ENCODE results near the gene COL26A1. TPM values are rescaled to one million over a fixed set of nuclear protein-coding genes. Genes with fewer than 3 reads are reported as not detected.

The COL26A1 gene
- total RNA-seq, 1 donor: not detected

DNA sequence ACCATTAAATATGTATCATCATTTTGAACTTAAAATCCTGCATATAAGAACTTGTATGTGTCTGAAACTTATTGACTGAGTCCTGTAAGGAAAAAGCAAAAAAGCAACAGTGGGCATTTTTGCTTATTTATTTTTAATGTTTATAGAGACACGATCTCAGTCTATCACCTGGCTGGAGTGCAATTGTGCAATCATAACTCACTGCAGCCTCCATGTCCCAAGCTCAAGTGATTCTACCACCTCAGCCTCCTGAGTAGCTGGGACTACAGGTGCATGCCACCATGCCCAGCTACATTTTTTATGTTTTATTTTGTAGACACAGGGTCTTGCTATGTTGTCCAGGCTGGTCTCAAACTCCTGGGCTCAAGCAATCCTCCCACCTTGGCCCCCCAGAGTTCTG is 234.2 kb downstream of the COL26A1 start:
- no peak for DNase-seq (ENCODE audit: insufficient read length, low spot score, missing footprints)
- H3K27ac ChIP-seq (ENCODE audit: low read depth, low read length): no peak overlapping the region

DNA sequence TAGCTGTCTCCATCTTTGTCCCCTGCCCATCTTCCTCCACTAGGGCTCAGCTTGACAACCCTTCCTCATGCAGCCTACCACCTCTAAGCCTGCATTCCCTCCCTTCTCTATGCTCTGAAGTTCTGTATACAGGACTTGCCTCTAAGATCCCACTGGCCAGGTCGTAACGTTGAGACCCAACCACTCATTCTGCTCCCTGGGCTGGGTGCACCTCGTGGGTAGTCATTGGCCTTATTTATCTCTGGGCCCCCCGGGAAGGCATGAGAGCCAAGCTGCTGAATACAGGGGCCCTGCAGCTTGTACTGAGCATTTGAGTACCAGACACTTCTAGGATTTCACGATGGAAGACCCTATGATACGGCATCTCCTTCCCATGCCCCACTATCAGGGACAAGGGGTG is 235.3 kb downstream of the COL26A1 start:
- Histone ChIP-seq H3K27ac (ENCODE audit: low read depth, low read length) (no peak overlapping the region), H3K79me2 (ENCODE audit: insufficient read depth, low read length) (no peaks in the 10 kb centered on the region), H3K4me2 (ENCODE audit: insufficient read depth, low read length) (no peak overlapping the region), H3K4me3 (ENCODE audit: insufficient read depth, low read length) (no peak overlapping the region), H3K36me3 (ENCODE audit: insufficient read depth, low read length) (no peaks in the 10 kb centered on the region), H3K4me1 (ENCODE audit: insufficient read depth, low read length) (no peaks in the 10 kb centered on the region), H3K27me3 (ENCODE audit: insufficient read depth, low read length) (peaks cover 21% of the 10 kb centered on the region), H4K20me1 (ENCODE audit: insufficient read depth, low read length) (no peaks in the 10 kb centered on the region), H3K9me3 (ENCODE audit: low read depth, low read length) (no peaks in the 10 kb centered on the region), H2AFZ (ENCODE audit: low read length) (no peak overlapping the region)
- DNase-seq (ENCODE audit: insufficient read length, low spot score, missing footprints): peak; percentile 76
- TF ChIP-seq, protein P1, sequence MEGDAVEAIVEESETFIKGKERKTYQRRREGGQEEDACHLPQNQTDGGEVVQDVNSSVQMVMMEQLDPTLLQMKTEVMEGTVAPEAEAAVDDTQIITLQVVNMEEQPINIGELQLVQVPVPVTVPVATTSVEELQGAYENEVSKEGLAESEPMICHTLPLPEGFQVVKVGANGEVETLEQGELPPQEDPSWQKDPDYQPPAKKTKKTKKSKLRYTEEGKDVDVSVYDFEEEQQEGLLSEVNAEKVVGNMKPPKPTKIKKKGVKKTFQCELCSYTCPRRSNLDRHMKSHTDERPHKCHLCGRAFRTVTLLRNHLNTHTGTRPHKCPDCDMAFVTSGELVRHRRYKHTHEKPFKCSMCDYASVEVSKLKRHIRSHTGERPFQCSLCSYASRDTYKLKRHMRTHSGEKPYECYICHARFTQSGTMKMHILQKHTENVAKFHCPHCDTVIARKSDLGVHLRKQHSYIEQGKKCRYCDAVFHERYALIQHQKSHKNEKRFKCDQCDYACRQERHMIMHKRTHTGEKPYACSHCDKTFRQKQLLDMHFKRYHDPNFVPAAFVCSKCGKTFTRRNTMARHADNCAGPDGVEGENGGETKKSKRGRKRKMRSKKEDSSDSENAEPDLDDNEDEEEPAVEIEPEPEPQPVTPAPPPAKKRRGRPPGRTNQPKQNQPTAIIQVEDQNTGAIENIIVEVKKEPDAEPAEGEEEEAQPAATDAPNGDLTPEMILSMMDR (IDR thresholded peaks at IDR 0.05; ENCODE audit: extremely low read depth, low read depth, low read length): no peak

More for the DNA sequence above, 234.2 kb downstream of the COL26A1 start:
- no peak overlapping the region for H3K4me2 ChIP-seq (ENCODE audit: insufficient read depth, low read length)
- no peak overlapping the region for H2AFZ ChIP-seq (ENCODE audit: low read length)
- H3K79me2 ChIP-seq (ENCODE audit: insufficient read depth, low read length): no peaks in the 10 kb centered on the region
- H3K4me3 ChIP-seq (ENCODE audit: insufficient read depth, low read length): no peak overlapping the region
- TF ChIP-seq, protein P1 (IDR thresholded peaks at IDR 0.05; ENCODE audit: extremely low read depth, low read depth, low read length): no peak
- peaks cover 18% of the 10 kb centered on the region for H3K27me3 ChIP-seq (ENCODE audit: insufficient read depth, low read length)
- H4K20me1 ChIP-seq (ENCODE audit: insufficient read depth, low read length): no peaks in the 10 kb centered on the region
- no peaks in the 10 kb centered on the region for H3K9me3 ChIP-seq (ENCODE audit: low read depth, low read length)
- H3K36me3 ChIP-seq (ENCODE audit: insufficient read depth, low read length): no peaks in the 10 kb centered on the region
- H3K4me1 ChIP-seq (ENCODE audit: insufficient read depth, low read length): no peaks in the 10 kb centered on the region

DNA sequence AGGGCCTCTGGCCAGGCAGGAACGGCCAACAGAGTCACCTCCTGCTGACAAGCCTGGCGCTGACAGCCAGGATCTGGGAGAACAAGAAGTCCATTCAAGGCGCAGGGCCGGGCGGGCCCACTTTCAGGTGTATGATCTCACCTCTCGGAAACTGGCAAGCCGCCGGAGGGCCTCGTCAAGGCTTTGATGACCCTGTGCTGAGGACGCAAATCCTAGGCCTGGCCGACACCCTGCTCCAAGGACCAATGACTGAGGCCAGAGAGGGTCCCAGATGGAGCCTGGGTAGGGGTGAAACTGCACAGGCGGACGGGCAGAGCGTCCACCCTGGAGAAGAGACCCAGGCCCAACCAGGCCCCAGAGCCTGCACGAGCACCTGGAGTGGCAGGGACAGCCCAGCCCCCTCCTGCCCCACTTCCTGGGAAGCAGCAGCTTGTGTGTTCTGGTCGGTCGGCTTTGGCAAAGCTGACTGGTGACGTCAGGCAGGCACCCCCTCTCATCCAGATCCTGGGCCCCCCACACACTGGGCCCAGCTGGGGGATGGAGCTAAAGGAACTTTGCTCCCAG is 235.8 kb downstream of the COL26A1 start:
- peaks cover 21% of the 10 kb centered on the region for H3K27me3 ChIP-seq (ENCODE audit: insufficient read depth, low read length)
- H3K27ac ChIP-seq (ENCODE audit: low read depth, low read length): no peak overlapping the region

DNA sequence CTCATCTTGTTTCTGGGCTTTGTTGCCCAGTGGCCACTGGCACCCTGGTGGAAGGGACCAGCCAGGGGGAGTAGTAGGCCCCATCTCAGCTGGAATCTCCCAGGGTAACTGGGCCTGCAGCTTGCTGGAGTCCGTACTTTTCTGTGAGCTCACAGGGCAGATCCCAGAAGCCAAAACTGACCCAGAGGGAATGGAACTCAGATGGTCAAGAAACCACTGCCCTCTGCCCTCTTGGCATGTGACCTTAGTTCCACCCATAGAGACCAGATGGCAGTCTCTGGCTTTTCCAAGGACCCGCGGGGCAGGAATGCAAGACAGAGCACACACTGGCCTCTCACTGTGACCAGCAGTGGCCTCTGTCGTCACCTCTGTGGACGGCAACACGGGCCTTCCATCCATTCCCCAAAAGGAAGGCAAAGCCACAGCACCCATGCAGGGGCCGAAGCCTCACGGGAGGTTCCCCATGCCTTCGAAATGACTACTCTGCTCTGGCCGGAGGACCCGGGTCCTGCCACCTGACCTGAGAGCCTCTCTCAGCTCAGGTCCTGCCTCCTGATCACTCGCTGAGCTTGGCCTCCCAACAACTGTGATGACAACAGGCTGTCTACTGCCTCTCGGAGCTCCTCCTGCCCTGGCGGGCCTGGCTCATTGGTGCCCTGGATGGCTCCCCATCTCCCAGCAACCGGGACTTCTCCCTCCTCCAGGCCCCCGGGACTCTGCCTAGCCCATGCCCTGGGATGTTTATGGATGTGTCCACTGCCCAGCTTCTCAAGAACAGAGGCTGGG is 236.5 kb downstream of the COL26A1 start:
- Histone ChIP-seq H3K9me3 (ENCODE audit: low read depth, low read length) (no peaks in the 10 kb centered on the region), H3K27me3 (ENCODE audit: insufficient read depth, low read length) (peaks cover 17% of the 10 kb centered on the region), H3K4me3 (ENCODE audit: insufficient read depth, low read length) (no peak overlapping the region), H3K36me3 (ENCODE audit: insufficient read depth, low read length) (no peaks in the 10 kb centered on the region), H3K79me2 (ENCODE audit: insufficient read depth, low read length) (no peaks in the 10 kb centered on the region), H4K20me1 (ENCODE audit: insufficient read depth, low read length) (no peaks in the 10 kb centered on the region), H2AFZ (ENCODE audit: low read length) (no peak overlapping the region), H3K4me2 (ENCODE audit: insufficient read depth, low read length) (no peak overlapping the region), H3K4me1 (ENCODE audit: insufficient read depth, low read length) (no peaks in the 10 kb centered on the region), H3K27ac (ENCODE audit: low read depth, low read length) (no peak overlapping the region)
- peak; percentile 61 for DNase-seq (ENCODE audit: insufficient read length, low spot score, missing footprints)
- TF ChIP-seq, protein P1 (IDR thresholded peaks at IDR 0.05; ENCODE audit: extremely low read depth, low read depth, low read length): no peak

More for the DNA sequence above, 235.8 kb downstream of the COL26A1 start:
- H3K79me2 ChIP-seq (ENCODE audit: insufficient read depth, low read length): no peaks in the 10 kb centered on the region
- no peak overlapping the region for H2AFZ ChIP-seq (ENCODE audit: low read length)
- no peaks in the 10 kb centered on the region for H3K9me3 ChIP-seq (ENCODE audit: low read depth, low read length)
- no peaks in the 10 kb centered on the region for H3K4me1 ChIP-seq (ENCODE audit: insufficient read depth, low read length)
- no peaks in the 10 kb centered on the region for H4K20me1 ChIP-seq (ENCODE audit: insufficient read depth, low read length)
- TF ChIP-seq, protein P1 (IDR thresholded peaks at IDR 0.05; ENCODE audit: extremely low read depth, low read depth, low read length): no peak
- H3K4me3 ChIP-seq (ENCODE audit: insufficient read depth, low read length): no peak overlapping the region
- no peaks in the 10 kb centered on the region for H3K36me3 ChIP-seq (ENCODE audit: insufficient read depth, low read length)
- H3K4me2 ChIP-seq (ENCODE audit: insufficient read depth, low read length): no peak overlapping the region
- DNase-seq (ENCODE audit: insufficient read length, low spot score, missing footprints): no peak

Data from osteoblast (primary cell).